Body of pancreas (tissue), 4 donors: Measurements from ENCODE around the gene DNAJC24.

ENCODE experiments used
- POLR2A ChIP-seq, 3 donors: fragments of 450-650 bp; IDR thresholded peaks; one replicate each; pipeline ENCODE4 v1.6.1; 2016; ENCODE audit warnings: antibody characterized with exemption in 3 of 3, mild to moderate bottlenecking in 2 of 3
- TF ChIP-seq, protein P1 (sequence below), 7 experiments: fragments of 450-650 bp in 4 of 7; fragments of 200-600 bp in 3 of 7; sonication (generic) in 3 of 7; IDR thresholded peaks; one replicate each; pipeline ENCODE4 v1.5.1; 2016 to 2019; ENCODE audit warnings: antibody characterized with exemption in 7 of 7

DNA sequence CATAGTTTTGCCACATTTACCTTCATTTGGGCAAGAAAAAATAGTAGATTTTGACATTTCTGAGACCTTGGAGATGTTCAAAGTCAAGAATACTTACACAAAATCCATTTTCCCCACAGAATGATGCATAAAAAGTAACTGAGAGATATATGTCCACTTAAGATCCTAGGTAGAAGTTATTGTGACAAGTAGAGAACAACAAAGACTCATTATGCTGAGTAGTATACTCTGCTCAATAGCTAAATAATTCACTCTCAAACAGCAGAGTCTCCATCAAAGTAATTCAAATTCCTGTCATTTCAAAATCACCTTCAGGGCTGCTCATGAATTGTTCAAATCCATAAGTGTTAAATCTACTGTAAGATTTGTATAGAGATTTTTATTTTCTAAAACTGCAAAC, 104.4 kb downstream of the DNAJC24 start:
- TF ChIP-seq, protein P1, sequence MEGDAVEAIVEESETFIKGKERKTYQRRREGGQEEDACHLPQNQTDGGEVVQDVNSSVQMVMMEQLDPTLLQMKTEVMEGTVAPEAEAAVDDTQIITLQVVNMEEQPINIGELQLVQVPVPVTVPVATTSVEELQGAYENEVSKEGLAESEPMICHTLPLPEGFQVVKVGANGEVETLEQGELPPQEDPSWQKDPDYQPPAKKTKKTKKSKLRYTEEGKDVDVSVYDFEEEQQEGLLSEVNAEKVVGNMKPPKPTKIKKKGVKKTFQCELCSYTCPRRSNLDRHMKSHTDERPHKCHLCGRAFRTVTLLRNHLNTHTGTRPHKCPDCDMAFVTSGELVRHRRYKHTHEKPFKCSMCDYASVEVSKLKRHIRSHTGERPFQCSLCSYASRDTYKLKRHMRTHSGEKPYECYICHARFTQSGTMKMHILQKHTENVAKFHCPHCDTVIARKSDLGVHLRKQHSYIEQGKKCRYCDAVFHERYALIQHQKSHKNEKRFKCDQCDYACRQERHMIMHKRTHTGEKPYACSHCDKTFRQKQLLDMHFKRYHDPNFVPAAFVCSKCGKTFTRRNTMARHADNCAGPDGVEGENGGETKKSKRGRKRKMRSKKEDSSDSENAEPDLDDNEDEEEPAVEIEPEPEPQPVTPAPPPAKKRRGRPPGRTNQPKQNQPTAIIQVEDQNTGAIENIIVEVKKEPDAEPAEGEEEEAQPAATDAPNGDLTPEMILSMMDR (IDR thresholded peaks at IDR 0.05), result no peak
- no peak for TF ChIP-seq POLR2A (IDR thresholded peaks at IDR 0.05)
